ENCODE data around the gene AP4E1.
"Not testable (repeated sequence)": the region's sequence is repeated elsewhere in the genome, so short reads cannot be mapped to it uniquely, and the experiment has no call there.

The AP4E1 gene

GRCh38 chr15:51030649-51031316, 122.3 kb downstream of the AP4E1 start:
- no peak for DNase-seq

- not testable (repeated sequence) for DNase-seq
Observed at GRCh38 chr15:51037474-51037873, 129.0 kb downstream of the AP4E1 start.

GRCh38 chr15:51038162-51038973, 129.9 kb downstream of the AP4E1 start:
- no peak for DNase-seq

GRCh38 chr15:51038974-51039319, 130.5 kb downstream of the AP4E1 start:
- no peak for DNase-seq

GRCh38 chr15:51044037-51044727, 135.7 kb downstream of the AP4E1 start:
- DNase-seq, result no peak

- DNase-seq, result no peak
Observed at GRCh38 chr15:51046016-51046415, 137.5 kb downstream of the AP4E1 start.

- no peak for DNase-seq
Observed at GRCh38 chr15:51046799-51047449, 138.4 kb downstream of the AP4E1 start.

GRCh38 chr15:51048308-51048707, 139.8 kb downstream of the AP4E1 start:
- DNase-seq, result no peak

GRCh38 chr15:51049081-51049480, 140.6 kb downstream of the AP4E1 start:
- no peak for DNase-seq

GRCh38 chr15:51051776-51052175, 143.3 kb downstream of the AP4E1 start:
- DNase-seq, result no peak

- DNase-seq, result no peak
Observed at GRCh38 chr15:51053571-51053970, 145.1 kb downstream of the AP4E1 start.

- DNase-seq, result no peak
Observed at GRCh38 chr15:51054535-51054934, 146.1 kb downstream of the AP4E1 start.

Data from KG1 (cell line).